Testis (tissue), 2 donors: ENCODE results near the gene ARVCF.

ENCODE experiments used
- CTCF ChIP-seq, 3 experiments: fragments of 450-650 bp in 2 of 3; fragments of 200-600 bp in 1 of 3; sonication (generic) in 1 of 3; IDR thresholded peaks; one replicate each; pipeline ENCODE4 v1.5.1; 2016 to 2019; ENCODE audit warnings: antibody characterized with exemption in 3 of 3, mild to moderate bottlenecking in 2 of 3, moderate library complexity in 1 of 3
- POLR2A ChIP-seq: fragments of 450-650 bp; IDR thresholded peaks from one replicate; pipeline ENCODE4 v1.6.1; 2017; ENCODE audit warnings: antibody characterized with exemption, mild to moderate bottlenecking, moderate library complexity

DNA sequence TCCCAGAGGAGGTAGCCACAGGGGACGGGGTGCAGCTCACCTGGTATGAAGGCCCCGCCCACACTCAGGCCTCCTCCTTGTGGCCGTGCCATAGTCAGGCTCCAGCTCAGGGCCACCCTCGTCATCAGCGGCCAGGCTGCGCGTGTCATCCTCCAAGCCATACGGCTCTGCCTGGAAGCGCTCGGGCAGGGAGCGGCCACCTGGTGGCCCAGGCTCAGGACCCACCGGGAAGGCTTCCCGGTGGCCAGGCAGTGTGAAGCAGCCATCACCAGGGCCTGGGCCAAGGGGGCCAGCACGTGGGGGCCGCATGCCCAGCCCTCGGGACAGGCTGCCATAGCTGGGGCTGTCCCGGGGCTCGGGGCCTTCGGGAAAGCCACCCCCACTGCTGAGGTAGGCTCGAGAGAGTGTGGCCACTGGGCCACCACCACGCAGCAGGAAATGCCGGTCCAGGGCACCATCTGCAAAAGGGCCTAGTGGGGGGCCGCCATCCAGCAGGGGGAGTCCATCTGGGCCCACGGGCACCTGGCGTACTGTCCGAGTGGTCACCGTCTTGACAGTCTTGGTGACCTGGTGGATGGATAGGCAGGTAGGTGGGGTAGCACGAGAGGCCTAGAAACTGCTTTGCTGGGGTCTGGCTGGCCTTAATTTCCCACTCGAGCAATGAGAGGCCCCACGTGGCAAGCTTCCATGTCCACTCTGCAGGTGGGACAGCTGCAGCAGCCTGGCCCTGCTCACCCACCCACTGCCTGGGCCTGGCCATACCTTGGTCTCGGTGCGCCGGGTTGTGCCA, 35.3 kb downstream of the ARVCF start:
- TF ChIP-seq POLR2A = no peak
- TF ChIP-seq CTCF (IDR thresholded peaks at IDR 0.05) = no peak
